ENCODE results near the gene CPE. TPM values are rescaled to one million over a fixed set of nuclear protein-coding genes. Genes with fewer than 3 reads are reported as not detected.

Gene CPE
- total RNA-seq, 4 donors from 2014 or later, result 104 to 116 (median 108) TPM

- WGBS, result 88% methylated on average over 7 of the region's 7 CpGs
- TF ChIP-seq EP300 (IDR thresholded peaks at IDR 0.05) (no peak), POLR2AphosphoS5 (IDR thresholded peaks at IDR 0.05) (no peak), CTCF (IDR thresholded peaks at IDR 0.05) (no peak), POLR2A (IDR thresholded peaks at IDR 0.05; ENCODE audit: low read depth) (no peak)
- intact Hi-C loops (cut with DNase I), result no loop called here
- Histone ChIP-seq H3K4me3 (no peak overlapping the region), H3K27me3 (no peaks in the 10 kb centered on the region), H3K9me3 (no peaks in the 10 kb centered on the region), H3K27ac (replicated peaks in 1 of 4) (peak overlapping the region in 1 of 4 donors; percentile 9), H3K36me3 (no peaks in the 10 kb centered on the region), H3K4me1 (peaks cover 7 to 26% (median 22%) of the 10 kb centered on the region in 4 donors)
- DNase-seq (ENCODE audit: extremely low spot score), result no peak
Observed at GRCh38 chr4:165502916-165503907, 124.4 kb downstream of the CPE start.

GRCh38 chr4:165504184-165504583 is 125.4 kb downstream of the CPE start:
- intact Hi-C loops (cut with DNase I), result no loop called here
- 50% methylated on average over 3 of the region's 3 CpGs for WGBS
- H3K4me3 ChIP-seq, result no peak overlapping the region
- H3K4me1 ChIP-seq, result peaks cover 7 to 26% (median 22%) of the 10 kb centered on the region in 4 donors
- no peak for DNase-seq (ENCODE audit: extremely low spot score)
- TF ChIP-seq CTCF (IDR thresholded peaks at IDR 0.05), result no peak
- no peak for TF ChIP-seq EP300 (IDR thresholded peaks at IDR 0.05)
- no peak for TF ChIP-seq POLR2A (IDR thresholded peaks at IDR 0.05; ENCODE audit: low read depth)
- no peak for TF ChIP-seq POLR2AphosphoS5 (IDR thresholded peaks at IDR 0.05)
- no peaks in the 10 kb centered on the region for H3K36me3 ChIP-seq
- no peaks in the 10 kb centered on the region for H3K27me3 ChIP-seq
- no peak overlapping the region for H3K27ac ChIP-seq (replicated peaks in 1 of 4)
- no peaks in the 10 kb centered on the region for H3K9me3 ChIP-seq

GRCh38 chr4:165505958-165506837 is 127.4 kb downstream of the CPE start:
- DNase-seq (ENCODE audit: extremely low spot score), result no peak
- H3K27ac ChIP-seq (replicated peaks in 1 of 4), result peak overlapping the region; percentile 26 to 63 (median 53)
- H3K9me3 ChIP-seq, result no peaks in the 10 kb centered on the region
- H3K36me3 ChIP-seq, result no peaks in the 10 kb centered on the region
- H3K27me3 ChIP-seq, result no peaks in the 10 kb centered on the region
- 45% methylated on average over 7 of the region's 7 CpGs for WGBS
- intact Hi-C loops (cut with DNase I), result no loop called here
- TF ChIP-seq POLR2AphosphoS5 (IDR thresholded peaks at IDR 0.05) (no peak), EP300 (IDR thresholded peaks at IDR 0.05) (no peak), CTCF (IDR thresholded peaks at IDR 0.05) (no peak)
- H3K4me1 ChIP-seq, result peaks cover 7 to 44% (median 36%) of the 10 kb centered on the region in 4 donors
- no peak overlapping the region for H3K4me3 ChIP-seq

GRCh38 chr4:165506849-165507248 is 128.0 kb downstream of the CPE start:
- 33% methylated on average over 2 of the region's 2 CpGs for WGBS
- Histone ChIP-seq H3K4me1 (peaks cover 7 to 44% (median 37%) of the 10 kb centered on the region in 4 donors), H3K36me3 (no peaks in the 10 kb centered on the region), H3K4me3 (no peak overlapping the region), H3K27me3 (no peaks in the 10 kb centered on the region), H3K9me3 (no peaks in the 10 kb centered on the region), H3K27ac (replicated peaks in 1 of 4) (peak overlapping the region; percentile 26 to 63 (median 53))
- no peak for DNase-seq (ENCODE audit: extremely low spot score)
- intact Hi-C loops (cut with DNase I), result no loop called here
- TF ChIP-seq POLR2AphosphoS5 (IDR thresholded peaks at IDR 0.05), result no peak
- TF ChIP-seq EP300 (IDR thresholded peaks at IDR 0.05), result no peak
- TF ChIP-seq POLR2A (IDR thresholded peaks at IDR 0.05; ENCODE audit: low read depth), result no peak
- TF ChIP-seq CTCF (IDR thresholded peaks at IDR 0.05), result no peak

All from esophagus muscularis mucosa (tissue), 4 donors.